ENCODE measurements around the gene HS6ST2.

HS6ST2 gene

DNA sequence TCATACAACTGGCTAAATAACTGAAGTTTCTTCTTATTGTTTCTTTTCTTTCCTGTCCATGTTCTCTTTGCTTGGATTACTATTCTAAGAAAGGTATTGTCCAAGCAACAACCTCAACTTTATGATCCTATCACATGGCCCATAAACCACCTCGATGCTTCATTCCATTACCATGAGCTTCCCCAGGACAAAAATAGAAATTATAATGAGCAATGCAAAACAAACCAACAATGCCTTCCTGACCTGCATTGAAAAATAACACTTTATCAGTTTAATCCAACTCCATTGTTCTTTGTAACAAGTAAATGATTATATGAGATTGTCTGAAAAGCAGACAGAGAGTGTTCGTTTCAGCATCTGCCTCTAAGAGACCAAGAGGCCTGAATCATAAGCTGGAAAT lies 148.8 kb downstream of the HS6ST2 start:
- no peak for ATAC-seq (ENCODE audit: insufficient read depth, low read depth)

DNA sequence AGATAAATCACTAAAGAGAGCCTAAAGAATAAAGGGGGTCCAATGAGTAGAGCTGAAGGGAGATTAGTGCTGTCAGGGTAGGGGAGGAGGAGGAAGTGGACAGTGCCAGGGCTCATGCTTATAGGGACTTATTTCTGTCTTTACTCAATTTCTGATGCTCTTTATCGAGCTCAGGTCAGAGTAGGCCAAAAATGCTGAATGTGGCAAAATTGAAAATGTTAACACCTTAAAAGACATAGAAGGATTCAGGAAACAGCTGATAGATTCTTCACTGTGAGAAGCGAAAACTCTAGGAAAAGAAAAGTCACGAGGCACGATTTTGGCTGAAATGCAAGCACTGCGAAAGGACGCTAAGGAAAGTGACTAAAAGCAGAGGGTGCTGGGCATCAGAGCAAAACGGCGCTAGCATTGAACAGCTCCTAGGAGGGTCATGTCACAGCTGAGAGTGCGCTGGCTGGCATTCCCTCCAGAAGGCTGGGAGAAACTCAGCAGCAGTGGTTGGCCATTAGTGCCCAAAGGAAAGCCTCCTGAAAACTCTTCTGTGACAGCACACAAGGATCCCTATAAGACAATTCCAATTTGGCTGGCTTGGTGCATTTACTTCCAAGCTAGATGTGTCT lies 150.9 kb downstream of the HS6ST2 start:
- Histone ChIP-seq H3K4me1 (ENCODE audit: insufficient read depth, low read length) (no peaks in the 10 kb centered on the region), H3K79me2 (ENCODE audit: insufficient read depth, low read length) (no peaks in the 10 kb centered on the region), H3K4me2 (ENCODE audit: insufficient read depth, low read length) (no peak overlapping the region), H4K20me1 (ENCODE audit: insufficient read depth, low read length) (no peaks in the 10 kb centered on the region), H3K36me3 (ENCODE audit: insufficient read depth, low read length) (no peaks in the 10 kb centered on the region), H3K9me3 (ENCODE audit: insufficient read depth, low read length, severe bottlenecking) (no peaks in the 10 kb centered on the region), H3K9ac (ENCODE audit: low read depth, low read length) (no peak overlapping the region), H3K4me3 (ENCODE audit: low read depth in 1 of 2, low read length in 2 of 2) (no peak overlapping the region), H3K27ac (ENCODE audit: low read length) (no peak overlapping the region), H3K27me3 (ENCODE audit: insufficient read depth, low read length, poor library complexity) (no peaks in the 10 kb centered on the region), H2AFZ (ENCODE audit: low read depth, low read length) (no peak overlapping the region)
- no peak for TF ChIP-seq EZH2 (IDR thresholded peaks at IDR 0.05; ENCODE audit: borderline replicate concordance, low read depth, low read length, severe bottlenecking)
- TF ChIP-seq, protein P1, sequence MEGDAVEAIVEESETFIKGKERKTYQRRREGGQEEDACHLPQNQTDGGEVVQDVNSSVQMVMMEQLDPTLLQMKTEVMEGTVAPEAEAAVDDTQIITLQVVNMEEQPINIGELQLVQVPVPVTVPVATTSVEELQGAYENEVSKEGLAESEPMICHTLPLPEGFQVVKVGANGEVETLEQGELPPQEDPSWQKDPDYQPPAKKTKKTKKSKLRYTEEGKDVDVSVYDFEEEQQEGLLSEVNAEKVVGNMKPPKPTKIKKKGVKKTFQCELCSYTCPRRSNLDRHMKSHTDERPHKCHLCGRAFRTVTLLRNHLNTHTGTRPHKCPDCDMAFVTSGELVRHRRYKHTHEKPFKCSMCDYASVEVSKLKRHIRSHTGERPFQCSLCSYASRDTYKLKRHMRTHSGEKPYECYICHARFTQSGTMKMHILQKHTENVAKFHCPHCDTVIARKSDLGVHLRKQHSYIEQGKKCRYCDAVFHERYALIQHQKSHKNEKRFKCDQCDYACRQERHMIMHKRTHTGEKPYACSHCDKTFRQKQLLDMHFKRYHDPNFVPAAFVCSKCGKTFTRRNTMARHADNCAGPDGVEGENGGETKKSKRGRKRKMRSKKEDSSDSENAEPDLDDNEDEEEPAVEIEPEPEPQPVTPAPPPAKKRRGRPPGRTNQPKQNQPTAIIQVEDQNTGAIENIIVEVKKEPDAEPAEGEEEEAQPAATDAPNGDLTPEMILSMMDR (IDR thresholded peaks at IDR 0.05; ENCODE audit: borderline replicate concordance, extremely low read depth, low read length, poor library complexity, severe bottlenecking): no peak
- ATAC-seq (ENCODE audit: insufficient read depth, low read depth) (no peak), DNase-seq (no peak)

More for the DNA sequence above, 148.8 kb downstream of the HS6ST2 start:
- H3K9ac ChIP-seq (ENCODE audit: low read depth, low read length): no peak overlapping the region
- no peaks in the 10 kb centered on the region for H3K27me3 ChIP-seq (ENCODE audit: insufficient read depth, low read length, poor library complexity)
- no peak overlapping the region for H3K4me3 ChIP-seq (ENCODE audit: low read depth in 1 of 2, low read length in 2 of 2)
- no peak overlapping the region for H3K27ac ChIP-seq (ENCODE audit: low read length)
- no peak overlapping the region for H2AFZ ChIP-seq (ENCODE audit: low read depth, low read length)
- H3K79me2 ChIP-seq (ENCODE audit: insufficient read depth, low read length): no peaks in the 10 kb centered on the region
- H4K20me1 ChIP-seq (ENCODE audit: insufficient read depth, low read length): no peaks in the 10 kb centered on the region
- H3K9me3 ChIP-seq (ENCODE audit: insufficient read depth, low read length, severe bottlenecking): no peaks in the 10 kb centered on the region
- H3K36me3 ChIP-seq (ENCODE audit: insufficient read depth, low read length): no peaks in the 10 kb centered on the region
- H3K4me2 ChIP-seq (ENCODE audit: insufficient read depth, low read length): no peak overlapping the region
- no peak for DNase-seq
- H3K4me1 ChIP-seq (ENCODE audit: insufficient read depth, low read length): no peaks in the 10 kb centered on the region
- TF ChIP-seq EZH2 (IDR thresholded peaks at IDR 0.05; ENCODE audit: borderline replicate concordance, low read depth, low read length, severe bottlenecking): no peak
- TF ChIP-seq, protein P1 (IDR thresholded peaks at IDR 0.05; ENCODE audit: borderline replicate concordance, extremely low read depth, low read length, poor library complexity, severe bottlenecking): no peak

DNA sequence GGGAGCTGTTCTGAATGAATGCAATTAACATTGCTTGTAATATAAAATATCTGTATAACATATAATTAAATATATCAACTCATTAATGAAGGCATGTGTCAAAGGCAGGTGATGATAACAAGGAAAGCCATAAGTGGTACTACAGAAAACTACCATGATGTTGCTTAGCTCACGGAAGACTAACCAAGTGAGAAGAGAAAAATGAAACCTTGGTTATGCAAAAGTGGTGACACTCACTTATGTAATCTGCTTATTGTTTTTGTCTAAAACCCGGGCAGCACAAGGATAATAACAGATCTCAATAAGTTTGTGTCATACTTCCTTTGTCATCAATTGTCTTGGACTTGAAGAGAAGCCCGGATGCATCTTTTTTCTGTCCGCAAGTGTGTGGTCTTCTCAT lies 156.4 kb downstream of the HS6ST2 start:
- Histone ChIP-seq H3K27ac (ENCODE audit: low read length) (no peak overlapping the region), H3K9ac (ENCODE audit: low read depth, low read length) (no peak overlapping the region)
- ATAC-seq (ENCODE audit: insufficient read depth, low read depth): no peak

More for the DNA sequence above, 156.4 kb downstream of the HS6ST2 start:
- Histone ChIP-seq H3K4me2 (ENCODE audit: insufficient read depth, low read length) (no peak overlapping the region), H2AFZ (ENCODE audit: low read depth, low read length) (no peak overlapping the region), H3K27me3 (ENCODE audit: insufficient read depth, low read length, poor library complexity) (no peaks in the 10 kb centered on the region), H3K9me3 (ENCODE audit: insufficient read depth, low read length, severe bottlenecking) (no peaks in the 10 kb centered on the region), H4K20me1 (ENCODE audit: insufficient read depth, low read length) (no peaks in the 10 kb centered on the region), H3K79me2 (ENCODE audit: insufficient read depth, low read length) (no peaks in the 10 kb centered on the region), H3K36me3 (ENCODE audit: insufficient read depth, low read length) (no peaks in the 10 kb centered on the region), H3K4me3 (ENCODE audit: low read depth in 1 of 2, low read length in 2 of 2) (no peak overlapping the region), H3K4me1 (ENCODE audit: insufficient read depth, low read length) (no peaks in the 10 kb centered on the region)
- TF ChIP-seq EZH2 (IDR thresholded peaks at IDR 0.05; ENCODE audit: borderline replicate concordance, low read depth, low read length, severe bottlenecking): no peak
- TF ChIP-seq, protein P1 (IDR thresholded peaks at IDR 0.05; ENCODE audit: borderline replicate concordance, extremely low read depth, low read length, poor library complexity, severe bottlenecking): no peak
- DNase-seq: no peak
